Suprapubic skin (tissue), 4 donors: Measurements from ENCODE around the gene KCNH1.

Source experiments
- CTCF ChIP-seq, 2 donors: fragments of 200-600 bp in 1 of 2; fragments of 450-650 bp in 1 of 2; sonication (generic) in 1 of 2; IDR thresholded peaks; one replicate each; pipeline ENCODE4 v1.5.1; 2016 to 2019; ENCODE audit warnings: antibody characterized with exemption in 2 of 2, mild to moderate bottlenecking in 1 of 2, moderate library complexity in 1 of 2
- EP300 ChIP-seq: sonication (generic); formaldehyde crosslinking; IDR thresholded peaks from one replicate; pipeline ENCODE4 v1.6.1; 2017; ENCODE audit warnings: antibody characterized with exemption
- POLR2A ChIP-seq, 2 donors: fragments of 450-650 bp; IDR thresholded peaks; one replicate each; pipeline ENCODE4 v1.6.1; 2017; ENCODE audit warnings: antibody characterized with exemption in 2 of 2, mild to moderate bottlenecking in 2 of 2, moderate library complexity in 2 of 2
- POLR2AphosphoS5 ChIP-seq, 3 donors: sonication (generic); formaldehyde crosslinking; IDR thresholded peaks; one replicate each; pipeline ENCODE4 v1.6.1; 2017; ENCODE audit warnings: antibody characterized with exemption in 3 of 3

- TF ChIP-seq POLR2AphosphoS5 (IDR thresholded peaks at IDR 0.05) = no peak
- TF ChIP-seq POLR2A (IDR thresholded peaks at IDR 0.05) = no peak
- no peak for TF ChIP-seq CTCF (IDR thresholded peaks at IDR 0.05)
- no peak for TF ChIP-seq EP300
These were observed 211.3 kb downstream of the KCNH1 start for GRCh38 chr1:210922666-210923065.
